HG02938 (cell line): ENCODE measurements around the gene ATAD3A.
"Not testable (repeated sequence)": the region's sequence is repeated elsewhere in the genome, so short reads cannot be mapped to it uniquely, and the experiment has no call there.

ENCODE experiments used
- ATAC-seq: cut with Tn5 transposase; IDR thresholded peaks from one replicate; pipeline ENCODE4 v1.9.1; 2021; ENCODE audit warnings: mild to moderate bottlenecking, moderate library complexity; ENCODE audit not compliant: unreplicated experiment

The ATAD3A gene

DNA sequence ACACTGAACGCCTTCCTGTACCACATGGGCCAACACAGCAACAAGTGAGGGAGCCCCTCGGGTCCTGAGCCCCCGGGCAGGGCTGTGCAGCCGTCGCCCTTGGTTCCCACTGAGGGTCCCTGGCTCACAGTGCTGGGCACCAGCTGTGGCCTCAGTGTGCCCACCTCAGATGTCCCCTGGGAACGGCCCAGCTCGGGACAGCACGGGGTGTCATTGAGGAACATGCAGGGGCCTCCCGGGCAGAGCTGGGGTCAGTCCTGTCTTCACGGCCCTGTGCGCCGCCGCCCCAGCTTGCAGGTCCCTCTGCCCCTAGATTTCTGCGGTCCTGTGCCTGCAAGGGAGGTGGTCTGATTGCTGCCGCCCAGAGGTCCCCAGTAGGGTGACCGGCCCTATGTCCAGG lies 22.7 kb upstream of the ATAD3A start:
- ATAC-seq: no peak

DNA sequence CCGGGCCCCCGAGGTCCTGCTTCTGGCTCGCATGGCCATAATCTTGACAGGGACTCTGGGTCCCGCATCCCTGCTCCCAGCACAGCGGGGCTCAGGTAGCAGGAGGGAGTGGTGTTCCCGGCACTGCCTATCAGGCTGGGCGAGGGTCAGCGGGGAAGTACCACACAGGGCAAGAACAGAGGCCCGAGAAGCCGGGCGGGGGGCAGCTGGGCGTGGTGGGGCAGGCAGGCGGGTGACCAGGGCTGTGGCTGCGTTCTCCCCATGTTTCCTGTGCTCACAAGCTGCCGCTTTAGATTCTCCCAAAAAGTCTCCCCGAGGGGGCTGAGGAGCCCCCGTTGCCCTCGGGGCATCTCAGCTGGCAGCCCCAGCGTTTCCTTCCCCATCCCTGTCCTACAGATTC lies 22.1 kb upstream of the ATAD3A start:
- ATAC-seq: no peak

DNA sequence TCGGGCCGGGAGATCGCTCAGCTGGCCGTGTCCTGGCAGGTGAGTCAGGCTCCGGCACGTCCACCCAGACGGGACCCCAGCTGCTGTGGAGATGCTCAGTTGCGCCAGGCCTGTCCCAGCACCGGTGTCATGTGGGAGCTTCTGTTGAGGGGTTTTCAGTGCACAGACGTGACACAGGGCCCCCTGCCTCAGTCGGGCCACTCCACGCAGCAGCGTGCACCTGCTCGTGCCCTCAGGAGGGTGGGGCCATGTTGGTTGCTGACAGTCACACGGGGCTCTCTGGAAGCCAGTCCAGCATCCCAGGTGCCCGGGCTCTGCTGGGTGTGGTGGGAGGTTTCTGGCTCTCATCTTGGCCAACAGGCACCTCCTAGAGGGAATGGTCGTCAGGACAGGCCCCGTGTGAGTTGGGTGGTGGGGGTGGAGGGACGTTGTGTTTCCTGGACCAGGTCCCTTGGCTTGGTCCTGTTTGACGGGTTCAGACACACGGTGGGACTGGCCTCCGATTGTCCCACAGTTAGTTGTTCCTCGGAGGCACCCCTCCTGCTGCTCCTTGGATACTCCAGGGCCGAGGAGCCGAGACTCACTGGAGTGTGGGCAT lies 21.2 kb upstream of the ATAD3A start:
- ATAC-seq: no peak

DNA sequence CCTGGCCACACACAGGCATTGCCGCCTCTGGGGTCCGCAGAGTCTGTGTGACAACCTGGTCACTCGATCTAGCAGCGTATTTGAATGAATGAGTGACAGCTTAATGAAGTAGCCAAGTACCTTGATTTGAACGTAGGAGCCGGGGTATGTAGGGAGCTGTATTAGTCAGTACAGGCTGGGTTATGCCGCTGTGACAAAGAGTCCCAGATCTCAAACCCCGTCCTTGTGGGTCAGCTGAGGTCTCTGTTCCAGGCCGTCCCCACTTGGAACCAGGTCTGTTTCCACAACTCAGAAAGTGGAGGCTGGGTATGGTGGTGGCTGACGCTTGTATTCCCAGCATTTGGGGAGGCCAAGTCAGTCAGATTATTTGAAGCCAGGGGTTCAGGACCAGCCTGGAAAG lies 20.4 kb upstream of the ATAD3A start:
- no peak for ATAC-seq

DNA sequence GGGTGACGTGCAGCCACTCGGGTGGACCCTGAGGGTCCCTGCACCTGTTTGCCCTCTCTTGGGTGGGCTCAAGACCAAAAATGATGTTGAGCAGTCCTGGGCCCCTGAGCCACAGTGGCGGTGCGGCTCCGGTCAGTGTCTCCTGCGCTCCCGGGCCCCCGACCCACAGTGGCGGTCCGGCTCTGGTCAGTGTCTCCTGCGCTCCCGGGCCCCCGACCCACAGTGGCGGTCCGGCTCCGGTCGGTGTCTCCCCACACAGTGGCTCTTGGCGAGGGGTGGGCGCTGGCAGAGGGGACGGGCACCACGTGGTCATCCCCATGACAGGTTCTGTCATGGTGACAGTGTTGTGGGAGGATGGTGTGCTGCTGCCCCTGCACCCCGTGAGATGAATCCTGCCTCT lies 17.7 kb upstream of the ATAD3A start:
- not testable (repeated sequence) for ATAC-seq

DNA sequence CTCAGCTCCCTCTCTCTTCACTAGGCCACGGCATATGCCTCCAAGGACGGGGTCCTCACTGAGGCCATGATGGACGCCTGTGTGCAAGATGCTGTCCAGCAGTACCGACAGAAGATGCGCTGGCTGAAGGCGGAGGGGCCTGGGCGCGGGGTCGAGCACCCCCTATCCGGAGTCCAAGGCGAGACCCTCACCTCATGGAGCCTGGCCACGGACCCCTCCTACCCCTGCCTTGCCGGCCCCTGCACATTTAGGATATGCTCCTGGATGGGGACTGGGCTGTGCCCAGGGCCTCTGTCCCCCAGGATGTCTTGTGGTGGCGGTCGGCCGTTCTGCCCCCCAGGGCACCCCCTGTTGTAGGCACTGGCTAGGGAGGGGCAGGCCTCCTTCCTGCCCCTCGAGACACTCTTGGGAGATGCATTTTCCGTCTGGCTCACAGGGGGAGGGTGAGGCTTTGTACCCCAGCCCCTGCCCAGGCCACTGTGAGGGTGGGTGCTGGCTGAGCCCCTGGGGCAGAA lies 16.4 kb upstream of the ATAD3A start:
- ATAC-seq: not testable (repeated sequence)

DNA sequence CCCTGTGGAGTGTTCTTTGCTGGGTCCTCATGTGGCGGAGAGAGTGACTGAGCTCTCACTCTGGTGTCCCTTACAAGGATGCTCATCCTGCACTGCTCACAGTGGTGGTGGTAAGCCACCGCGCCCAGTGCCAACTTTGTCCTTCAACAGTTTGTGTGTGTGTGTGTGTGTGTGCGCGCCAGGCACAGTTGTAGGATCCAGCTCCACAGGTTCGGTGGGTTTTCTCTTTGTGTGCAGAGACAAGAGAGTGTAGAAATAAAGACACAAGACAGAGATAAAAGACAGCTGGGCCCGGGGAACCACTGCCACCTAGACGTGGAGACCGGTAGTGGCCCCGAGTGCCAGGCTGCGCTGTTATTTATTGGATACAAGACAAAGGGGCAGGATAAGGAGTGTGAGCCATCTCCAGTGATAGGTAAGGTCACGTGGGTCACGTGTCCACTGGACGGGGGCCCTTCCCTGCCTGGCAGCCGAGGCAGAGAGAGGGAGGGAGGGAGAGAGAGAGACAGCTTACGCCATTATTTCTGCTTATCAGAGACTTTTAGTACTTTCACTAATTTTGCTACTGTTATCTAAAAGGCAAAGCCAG lies 7.1 kb upstream of the ATAD3A start:
- not testable (repeated sequence) for ATAC-seq

DNA sequence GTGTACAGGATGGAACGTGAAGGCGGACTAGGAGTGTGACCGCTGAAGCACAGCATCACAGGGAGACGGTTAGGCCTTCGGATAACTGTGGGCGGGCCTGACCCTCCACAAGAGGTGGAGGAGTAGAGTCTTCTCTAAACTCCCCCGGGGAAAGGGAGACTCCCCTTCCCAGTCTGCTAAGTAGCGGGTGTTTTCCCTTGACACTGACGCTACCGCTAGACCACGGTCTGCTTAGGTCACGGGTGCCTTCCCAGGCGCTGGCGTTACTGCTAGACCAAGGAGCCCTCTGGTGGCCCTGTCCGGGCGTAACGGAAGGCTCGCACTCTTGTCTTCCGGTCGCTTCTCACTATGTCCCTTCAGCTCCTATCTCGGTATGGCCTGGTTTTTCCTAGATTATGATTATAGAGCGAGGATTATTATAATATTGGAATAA lies 6.6 kb upstream of the ATAD3A start:
- not testable (repeated sequence) for ATAC-seq

DNA sequence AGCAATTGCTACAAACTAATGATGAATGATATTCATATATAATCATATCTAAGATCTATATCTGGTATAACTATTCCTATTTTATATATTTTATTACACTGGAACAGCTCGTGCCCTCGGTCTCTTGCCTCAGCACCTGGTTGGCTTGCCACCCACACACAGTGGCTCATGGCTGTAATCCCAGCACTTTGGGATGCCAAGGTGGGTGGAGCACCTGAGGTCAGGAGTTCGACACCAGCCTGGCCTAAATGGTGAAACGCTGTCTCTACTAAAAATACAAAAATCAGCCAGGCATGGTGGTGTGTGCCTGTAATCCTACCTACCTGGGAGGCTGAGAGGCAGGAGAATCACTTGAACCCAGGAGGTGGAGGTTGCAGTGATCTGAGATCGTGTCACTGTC lies 6.2 kb upstream of the ATAD3A start:
- ATAC-seq: not testable (repeated sequence)

DNA sequence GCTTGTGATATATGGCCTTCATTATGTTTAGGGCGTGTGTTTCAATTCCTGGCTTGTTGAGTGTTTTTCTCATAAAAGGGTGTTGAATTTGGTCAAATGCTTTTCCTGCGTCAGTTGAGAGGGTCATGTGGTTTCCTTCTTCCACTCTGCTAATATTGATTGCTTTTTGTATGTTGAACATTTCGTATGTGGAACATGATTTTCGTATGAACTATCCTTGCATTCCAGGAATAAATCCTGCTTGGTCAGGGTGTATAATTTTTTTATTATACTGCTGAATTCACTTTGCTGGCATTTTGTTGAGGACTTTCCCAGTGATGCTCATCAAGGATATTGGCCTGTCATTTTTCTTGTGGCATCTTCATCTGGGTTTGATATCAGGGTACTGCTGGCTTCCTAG lies 4.7 kb upstream of the ATAD3A start:
- ATAC-seq: no peak

DNA sequence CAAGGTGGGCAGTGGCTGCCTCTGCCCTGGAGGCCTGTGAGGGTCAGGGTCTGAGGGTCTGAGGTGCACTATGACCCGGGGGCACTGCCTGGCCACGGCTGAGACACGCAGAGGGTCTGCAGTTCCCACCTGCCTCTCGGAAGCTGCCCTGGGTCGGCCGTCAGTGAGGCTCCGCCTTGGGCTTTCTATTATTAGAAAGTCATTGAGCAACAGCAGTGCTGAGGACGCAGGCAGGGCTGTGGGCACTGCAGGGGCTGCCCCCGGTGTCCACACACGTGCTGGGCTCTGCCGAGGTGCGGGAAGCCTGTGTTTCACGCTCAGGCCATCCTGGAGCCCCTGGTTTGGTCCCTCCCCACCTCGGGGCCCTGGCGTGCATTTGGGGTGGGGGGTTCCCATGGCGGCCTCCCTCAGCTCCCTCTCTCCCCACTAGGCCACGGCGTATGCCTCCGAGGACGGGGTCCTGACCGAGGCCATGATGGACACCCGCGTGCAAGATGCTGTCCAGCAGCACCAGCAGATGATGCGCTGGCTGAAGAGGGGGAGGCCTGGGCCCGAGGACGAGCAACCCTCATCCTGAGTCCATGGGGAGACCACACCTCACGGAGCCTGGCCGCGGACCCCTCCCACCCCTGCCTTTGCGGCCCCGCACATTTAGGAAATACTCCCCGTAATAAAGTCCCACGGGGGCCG lies 3.0 kb upstream of the ATAD3A start:
- not testable (repeated sequence) for ATAC-seq

DNA sequence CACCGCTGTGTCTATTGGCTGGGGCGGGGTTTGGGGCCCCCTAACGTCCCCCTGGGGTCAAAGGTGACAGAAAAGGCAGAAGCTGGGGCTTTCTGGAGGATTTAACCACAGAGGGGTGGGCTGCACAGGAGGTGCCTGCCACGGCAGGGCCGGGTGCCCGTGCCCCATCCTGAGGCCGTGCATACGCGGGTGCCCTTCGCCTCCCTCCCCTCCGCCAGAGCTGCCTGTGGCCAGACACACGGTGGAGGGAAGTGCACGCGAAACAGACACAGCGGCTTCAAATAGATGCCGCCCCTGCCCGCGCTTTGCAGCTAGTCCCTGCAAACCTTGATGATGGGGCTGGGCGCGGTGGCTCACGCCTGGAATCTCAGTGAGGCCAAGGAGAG lies 2.5 kb upstream of the ATAD3A start:
- not testable (repeated sequence) for ATAC-seq

DNA sequence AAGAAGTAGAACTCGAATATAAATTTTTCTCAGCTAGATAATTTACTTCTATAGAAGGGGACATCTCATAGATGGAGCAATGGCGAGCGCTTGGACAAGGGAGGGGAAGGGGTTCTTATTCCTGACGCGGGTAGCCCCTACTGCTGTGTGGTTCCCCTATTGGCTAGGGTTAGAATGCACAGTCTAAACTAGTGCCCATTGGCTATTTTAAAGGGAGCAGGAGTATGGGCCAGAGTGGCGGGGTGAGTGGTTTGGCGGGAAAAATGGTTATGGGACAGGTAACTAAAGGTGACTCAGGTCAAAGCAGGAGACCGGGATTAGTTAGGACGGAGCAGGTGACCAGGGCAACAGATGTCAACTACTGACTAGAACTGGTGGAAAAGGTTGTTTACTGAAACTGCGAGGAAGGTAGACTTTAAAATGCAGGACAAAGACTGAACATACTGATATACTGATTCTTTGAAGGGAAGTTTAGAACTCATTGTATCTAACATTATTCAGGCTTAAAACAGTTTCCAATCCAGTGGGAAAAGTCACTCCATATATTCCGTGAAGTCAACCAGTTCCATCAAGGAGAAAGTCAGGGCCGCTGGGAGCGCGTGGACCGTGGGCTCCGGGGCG lies 940 bp upstream of the ATAD3A start:
- ATAC-seq: no peak

DNA sequence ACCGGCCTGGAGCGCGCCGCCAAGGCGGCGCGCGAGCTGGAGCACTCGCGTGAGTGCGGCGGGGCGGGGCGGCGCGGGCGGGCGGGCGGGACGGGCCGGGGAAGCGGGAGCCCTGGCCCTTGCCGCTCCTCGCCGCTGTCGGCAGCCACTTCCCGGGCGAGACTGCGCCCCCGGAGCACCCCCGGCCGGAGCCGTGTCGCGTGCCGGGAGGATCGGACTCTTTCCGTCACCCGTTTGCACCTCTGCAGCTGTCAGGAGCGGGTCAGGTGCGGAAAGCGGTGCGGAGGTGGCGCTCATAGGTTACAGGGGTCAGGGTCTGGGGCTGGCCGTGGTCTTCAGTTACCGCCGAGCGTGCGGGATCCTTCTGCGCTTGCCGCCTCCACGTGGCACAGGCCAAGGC lies 463 bp downstream of the ATAD3A start:
- not testable (repeated sequence) for ATAC-seq

DNA sequence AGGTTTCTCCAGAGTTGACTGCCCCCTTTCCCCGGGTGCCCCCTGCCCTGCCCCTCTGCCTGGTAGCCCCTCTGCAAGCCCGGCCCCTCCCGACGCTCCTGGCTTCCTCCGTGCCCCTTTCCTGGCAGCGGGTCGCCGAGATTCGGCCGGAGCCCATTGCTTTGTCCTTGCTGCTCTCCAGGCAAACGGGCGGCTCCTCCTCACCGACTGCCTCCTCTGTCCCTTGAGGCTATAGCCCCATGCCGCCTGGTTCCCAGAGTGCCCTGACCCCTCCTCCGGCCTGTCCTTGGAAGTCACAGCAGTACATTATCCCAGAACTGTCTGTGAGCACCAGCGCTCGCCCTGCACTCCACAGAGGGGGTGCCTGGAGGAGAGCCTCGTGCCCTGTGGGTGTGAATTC lies 1.7 kb downstream of the ATAD3A start:
- ATAC-seq: not testable (repeated sequence)

DNA sequence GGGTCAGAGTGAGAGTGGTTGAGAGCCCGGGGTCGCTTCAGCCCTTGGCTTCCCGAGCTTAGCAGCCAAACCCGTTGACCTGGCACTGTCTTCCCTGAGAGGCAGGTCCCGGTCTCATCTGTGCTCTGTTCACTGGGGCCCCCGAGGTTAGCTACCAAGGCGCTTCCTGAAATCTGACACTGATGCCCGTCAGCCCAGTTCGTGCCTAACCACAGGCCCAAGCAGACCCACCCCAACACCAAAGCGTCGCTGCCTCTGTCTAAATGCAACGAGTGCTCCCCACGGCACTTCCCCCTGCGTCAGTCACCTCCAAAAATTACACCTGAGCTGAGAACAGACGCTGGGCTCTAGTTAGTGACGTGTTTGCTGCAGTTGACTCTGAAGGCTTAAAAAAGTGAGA lies 2.4 kb downstream of the ATAD3A start:
- not testable (repeated sequence) for ATAC-seq

DNA sequence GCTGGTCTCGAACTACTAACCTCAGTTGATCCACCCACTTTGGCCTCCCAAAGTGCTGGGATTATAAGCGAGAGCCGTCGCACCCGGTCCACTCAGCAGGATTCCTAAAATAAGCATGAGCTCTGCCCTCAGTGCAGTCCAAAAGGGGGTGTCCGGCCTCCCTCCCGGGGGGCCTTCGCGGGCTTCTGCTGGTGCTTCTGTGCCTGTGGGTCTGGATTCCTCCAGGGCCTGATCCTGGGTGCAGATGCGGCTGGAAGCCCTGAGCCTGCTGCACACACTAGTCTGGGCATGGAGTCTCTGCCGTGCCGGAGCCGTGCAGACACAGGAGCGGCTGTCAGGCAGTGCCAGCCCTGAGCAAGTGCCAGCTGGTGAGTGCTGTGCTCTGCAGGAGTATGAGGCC lies 5.0 kb downstream of the ATAD3A start:
- not testable (repeated sequence) for ATAC-seq

DNA sequence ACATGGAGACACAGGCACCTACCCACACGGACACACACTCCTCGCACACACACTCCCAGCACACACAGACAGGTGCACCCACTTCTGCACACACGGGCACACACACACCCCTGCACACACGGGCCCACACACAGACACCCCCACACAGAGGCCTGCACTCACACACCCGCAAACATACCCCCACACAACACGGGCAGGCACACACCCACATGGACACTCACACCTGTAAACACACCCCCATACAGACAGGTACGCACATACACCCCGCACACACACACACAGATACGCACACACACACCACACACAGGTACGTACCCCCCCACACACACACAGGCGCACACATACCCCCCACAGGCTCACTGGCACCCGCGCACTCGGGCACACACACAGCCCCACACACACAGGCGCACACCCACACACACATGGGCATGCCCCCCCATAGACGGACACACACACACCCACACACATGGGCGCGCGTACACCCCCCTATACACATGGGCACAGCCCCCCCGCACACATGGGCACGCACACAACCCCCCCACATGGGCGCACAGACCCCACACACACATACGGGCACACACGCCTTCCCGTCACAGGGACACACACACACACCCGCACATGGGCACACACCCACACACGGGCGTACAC lies 6.1 kb downstream of the ATAD3A start:
- no peak for ATAC-seq

DNA sequence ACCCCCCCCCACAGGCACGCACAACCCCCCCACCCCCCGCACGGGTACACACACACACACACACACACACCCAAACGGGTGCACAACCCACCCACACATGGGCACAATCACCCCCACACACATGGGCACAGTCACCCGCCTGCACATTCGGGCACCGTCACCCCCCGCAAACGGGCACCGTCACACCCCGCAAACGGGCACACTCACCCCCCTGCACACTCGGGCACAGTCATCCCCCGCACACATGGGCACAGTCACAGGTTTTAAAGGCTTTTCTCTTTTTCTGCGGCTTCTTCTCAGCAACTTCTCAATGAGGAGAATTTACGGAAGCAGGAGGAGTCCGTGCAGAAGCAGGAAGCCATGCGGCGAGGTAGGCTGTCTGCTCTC lies 6.7 kb downstream of the ATAD3A start:
- not testable (repeated sequence) for ATAC-seq

DNA sequence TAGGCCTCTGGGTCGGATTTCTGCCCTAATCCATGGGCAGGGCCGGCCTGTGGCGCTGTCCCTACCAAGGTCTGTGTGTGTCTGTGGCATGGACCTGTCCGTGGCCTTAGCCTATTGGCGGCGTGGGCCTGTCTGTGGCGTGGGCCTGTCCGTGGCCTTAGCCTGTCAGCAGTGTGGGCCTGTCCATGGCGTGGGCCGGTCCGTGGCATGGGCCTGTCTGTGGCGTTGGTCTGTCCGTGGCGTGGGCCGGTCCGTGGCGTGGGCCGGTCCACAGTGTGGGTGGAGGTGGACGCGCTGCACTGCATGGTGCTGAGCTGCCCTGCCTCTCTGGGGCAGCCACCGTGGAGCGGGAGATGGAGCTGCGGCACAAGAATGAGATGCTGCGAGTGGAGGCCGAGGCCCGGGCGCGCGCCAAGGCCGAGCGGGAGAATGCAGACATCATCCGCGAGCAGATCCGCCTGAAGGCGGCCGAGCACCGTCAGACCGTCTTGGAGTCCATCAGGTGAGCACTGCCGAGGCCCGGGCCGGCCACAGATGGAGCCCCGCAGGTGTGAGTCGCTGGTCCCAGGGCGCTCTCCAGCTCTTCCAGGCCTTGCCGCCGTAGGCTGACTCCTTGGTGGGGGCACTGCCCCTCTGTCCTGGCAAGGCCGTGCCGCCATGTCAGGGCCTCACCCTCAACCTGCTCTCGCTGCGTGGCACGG lies 8.0 kb downstream of the ATAD3A start:
- ATAC-seq: not testable (repeated sequence)

DNA sequence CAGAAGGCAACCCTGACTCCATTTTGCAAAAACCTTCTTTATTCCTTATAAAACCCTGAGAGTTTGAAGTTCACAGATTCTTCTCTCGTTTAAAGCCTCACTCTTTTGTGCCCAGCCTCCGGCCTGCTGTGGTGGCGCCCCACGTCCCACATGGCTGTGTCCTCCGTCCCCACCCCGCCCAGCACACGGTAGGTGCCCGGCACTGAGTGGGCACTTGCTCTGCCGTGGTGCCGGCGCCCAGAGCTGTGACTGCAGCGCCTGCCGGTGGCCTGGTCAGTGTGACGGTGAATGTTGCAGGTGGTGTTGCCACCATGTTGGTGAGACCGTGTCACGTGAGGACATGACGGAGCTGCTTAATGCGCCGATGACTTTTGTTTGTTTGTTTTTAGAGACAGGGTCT lies 9.4 kb downstream of the ATAD3A start:
- ATAC-seq: no peak
